RKO (cell line): ENCODE results near the gene NFATC3.
A peak's percentile ranks its signal among the peaks of the same experiment; 100 is the strongest.

ENCODE experiments used
- DNase-seq: peaks from one replicate; pipeline ENCODE4 v3.0.0-alpha.2; 2016; ENCODE audit warnings: low spot score

NFATC3 gene

GRCh38 chr16:68085259-68086071 lies at the start of gene NFATC3:
Gene NFATC3, plus strand, starts transcription at chr16:68085370. Its CDS starts 312 bp downstream, at chr16:68085682.
- peak; percentile 98 for DNase-seq

- no peak for DNase-seq
Observed at GRCh38 chr16:68037841-68038597, 47.2 kb upstream of the NFATC3 start.

- peak; percentile 69 for DNase-seq
Observed at GRCh38 chr16:68040506-68041288, 44.5 kb upstream of the NFATC3 start.

GRCh38 chr16:68041783-68042182 lies 43.4 kb upstream of the NFATC3 start:
- no peak for DNase-seq

- no peak for DNase-seq
Observed at GRCh38 chr16:68046106-68046505, 39.1 kb upstream of the NFATC3 start.

GRCh38 chr16:68047987-68048386 lies 37.2 kb upstream of the NFATC3 start:
- no peak for DNase-seq

- no peak for DNase-seq
Observed at GRCh38 chr16:68049449-68049848, 35.7 kb upstream of the NFATC3 start.

- no peak for DNase-seq
Observed at GRCh38 chr16:68055395-68055794, 29.8 kb upstream of the NFATC3 start.

GRCh38 chr16:68059804-68060203 lies 25.4 kb upstream of the NFATC3 start:
- DNase-seq: no peak

- no peak for DNase-seq
Observed at GRCh38 chr16:68061396-68061795, 23.8 kb upstream of the NFATC3 start.

GRCh38 chr16:68062910-68063393 lies 22.2 kb upstream of the NFATC3 start:
- no peak for DNase-seq

GRCh38 chr16:68064791-68065365 lies 20.3 kb upstream of the NFATC3 start:
- DNase-seq: peak; percentile 68

- DNase-seq: no peak
Observed at GRCh38 chr16:68065716-68066305, 19.4 kb upstream of the NFATC3 start.

- DNase-seq: no peak
Observed at GRCh38 chr16:68066763-68067162, 18.4 kb upstream of the NFATC3 start.

- DNase-seq: no peak
Observed at GRCh38 chr16:68068926-68069325, 16.2 kb upstream of the NFATC3 start.

- no peak for DNase-seq
Observed at GRCh38 chr16:68069511-68070248, 15.5 kb upstream of the NFATC3 start.

- no peak for DNase-seq
Observed at GRCh38 chr16:68070249-68070730, 14.9 kb upstream of the NFATC3 start.

GRCh38 chr16:68070806-68071517 lies 14.2 kb upstream of the NFATC3 start:
- no peak for DNase-seq

GRCh38 chr16:68071518-68071901 lies 13.7 kb upstream of the NFATC3 start:
- DNase-seq: no peak
